ENCODE results near the gene MAD1L1.

DNA sequence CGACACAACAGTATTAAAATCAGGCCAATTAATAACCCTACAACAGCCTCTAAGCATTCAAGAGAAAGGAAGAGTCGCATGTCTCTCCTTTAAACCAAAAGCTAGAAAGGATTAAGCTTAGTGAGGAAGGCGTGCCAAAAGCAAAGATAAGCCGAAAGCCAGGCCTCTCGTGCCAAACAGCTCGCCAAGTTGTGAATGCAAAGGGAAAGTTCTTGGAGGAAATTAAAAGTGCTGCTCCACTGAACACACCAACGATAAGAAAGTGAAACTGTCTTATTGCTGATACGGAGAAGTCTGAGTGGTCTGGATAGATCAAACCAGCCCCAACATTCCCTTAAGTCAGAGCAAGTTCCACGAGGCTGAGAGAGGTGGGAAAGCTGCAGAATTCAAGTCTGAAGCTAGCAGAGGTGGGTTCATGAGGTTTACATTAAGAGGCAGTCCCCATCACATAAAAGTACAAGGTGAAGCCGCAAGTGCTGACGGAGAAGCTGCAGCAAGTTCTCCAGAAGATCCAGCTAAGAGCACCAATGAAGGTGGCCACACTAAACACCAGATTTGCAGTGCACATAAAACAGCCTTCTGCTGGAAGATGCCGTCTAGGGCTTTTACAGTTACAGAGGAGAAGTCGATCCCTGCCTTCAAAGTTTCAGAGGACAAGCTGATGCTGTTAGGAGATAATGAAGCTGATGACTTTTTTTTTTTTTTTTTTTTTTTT lies 194.8 kb downstream of the MAD1L1 start:
- no peak for TF ChIP-seq CTCF (conservative IDR thresholded peaks at IDR 0.05 in 1 of 2, IDR thresholded peaks at IDR 0.05 in 1 of 2; ENCODE audit: low read depth in 1 of 2, low read length in 2 of 2)
- no peak for TF ChIP-seq EZH2 (IDR thresholded peaks at IDR 0.05; ENCODE audit: low read length, missing control alignments)

Data from fibroblast of lung (primary cell).